Stimulated activated naive CD8-positive, alpha-beta T cell treated with anti-CD3 and anti-CD28 coated beads, Interleukin-15, Interleukin-2, amounts not matched to agents 100 ng/mL and 50 ng/mL, for 24 hours (primary cell): ENCODE results near the gene NELL1.
"Not testable (repeated sequence)": the region's sequence is repeated elsewhere in the genome, so short reads cannot be mapped to it uniquely, and the experiment has no call there.

ENCODE experiments used
- H3K27ac Mint-ChIP-seq: one replicate; pipeline ENCODE4 v1.8.0; 2021; ENCODE audit warnings: mild to moderate bottlenecking, mixed read lengths
- H3K27me3 Mint-ChIP-seq: one replicate; pipeline ENCODE4 v1.8.0; 2021; ENCODE audit warnings: mixed read lengths
- H3K36me3 Mint-ChIP-seq: one replicate; pipeline ENCODE4 v1.8.0; 2021; ENCODE audit warnings: low read depth, mixed read lengths
- H3K4me1 Mint-ChIP-seq: one replicate; pipeline ENCODE4 v1.8.0; 2021; ENCODE audit warnings: low read depth, mixed read lengths
- H3K4me3 Mint-ChIP-seq: one replicate; pipeline ENCODE4 v1.8.0; 2021; ENCODE audit warnings: mild to moderate bottlenecking, mixed read lengths
- H3K9me3 Mint-ChIP-seq: one replicate; pipeline ENCODE4 v1.8.0; 2021; ENCODE audit warnings: mixed read lengths

NELL1 gene

DNA sequence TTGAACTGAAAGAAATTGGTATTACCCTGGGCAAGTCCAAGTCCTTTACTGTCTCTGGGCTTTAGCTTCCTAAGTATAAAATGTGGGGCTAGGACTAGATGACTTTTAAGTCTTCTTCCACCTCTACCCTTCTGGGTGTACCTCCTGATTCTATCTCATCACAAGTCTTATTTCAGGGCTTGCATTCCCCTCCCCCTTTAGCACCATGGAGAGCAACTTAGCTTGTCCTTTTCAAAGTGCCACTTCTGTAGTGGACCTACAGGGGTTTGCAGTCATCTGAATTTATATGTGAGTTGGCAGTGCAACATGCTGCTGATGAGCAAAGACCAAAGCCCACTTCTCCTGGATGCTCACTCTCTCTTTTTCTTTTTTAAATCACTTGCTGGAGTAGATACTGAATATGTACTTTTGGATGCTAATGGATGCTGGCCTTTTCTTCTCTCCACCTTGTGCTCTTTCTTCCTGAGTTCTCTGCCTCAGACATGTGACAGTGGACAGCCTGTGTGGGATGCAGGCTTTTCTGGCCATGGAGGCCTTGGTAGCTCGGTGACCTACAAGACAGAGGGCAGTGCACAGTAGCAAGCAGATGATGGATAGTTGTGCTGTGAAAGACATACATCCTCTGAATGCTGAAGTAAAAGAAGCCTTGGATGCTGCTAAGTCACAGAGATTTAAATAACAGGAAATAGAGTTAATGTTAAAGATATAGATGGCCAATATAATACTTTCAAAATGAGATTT is 185.0 kb downstream of the NELL1 start:
- Mint-ChIP-seq H3K9me3 (no peaks in the 10 kb centered on the region), H3K27me3 (no peaks in the 10 kb centered on the region), H3K4me3 (no peak overlapping the region), H3K27ac (no peak overlapping the region), H3K4me1 (no peaks in the 10 kb centered on the region), H3K36me3 (no peaks in the 10 kb centered on the region)

DNA sequence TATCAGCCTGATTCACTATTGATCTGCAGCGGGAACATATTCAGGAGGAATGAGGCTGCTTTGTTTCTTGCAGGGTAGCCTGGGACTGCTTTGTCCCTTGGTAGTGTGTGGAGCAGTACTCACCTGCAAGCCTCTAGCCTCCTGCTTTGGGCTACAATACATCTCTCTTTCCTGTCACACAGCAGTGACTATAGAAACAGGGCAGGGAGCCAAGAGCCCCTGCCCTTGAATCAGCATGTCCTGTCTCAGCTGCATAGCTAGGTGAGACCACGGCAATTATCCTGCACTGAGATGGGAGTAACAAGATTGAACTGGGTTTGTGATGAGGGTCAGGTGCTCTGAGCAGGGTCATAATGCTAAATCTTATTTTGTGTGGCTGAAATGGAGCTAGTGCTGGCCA is 191.9 kb downstream of the NELL1 start:
- Mint-ChIP-seq H3K9me3 (no peaks in the 10 kb centered on the region), H3K4me1 (no peaks in the 10 kb centered on the region), H3K4me3 (no peak overlapping the region), H3K36me3 (no peaks in the 10 kb centered on the region), H3K27me3 (no peaks in the 10 kb centered on the region), H3K27ac (no peak overlapping the region)

DNA sequence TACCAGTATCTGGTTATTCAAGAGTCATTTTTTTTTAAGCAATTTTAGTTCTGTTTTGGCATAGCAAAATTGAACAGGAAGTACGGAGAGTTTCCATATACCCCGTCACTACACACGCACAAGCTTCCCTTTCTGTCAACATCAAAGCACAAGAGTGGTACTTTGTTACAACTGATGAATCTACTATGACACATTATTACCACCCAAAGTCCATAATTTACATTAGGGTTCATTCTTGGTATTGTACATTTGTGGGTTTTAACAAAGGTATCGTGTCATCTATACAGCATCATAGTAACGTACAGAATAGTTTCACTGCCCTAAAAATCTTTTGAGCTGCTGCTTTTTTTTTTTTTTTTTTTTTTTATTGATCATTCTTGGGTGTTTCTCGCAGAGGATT is 192.9 kb downstream of the NELL1 start:
- H3K36me3 Mint-ChIP-seq, H3K27ac Mint-ChIP-seq, H3K4me3 Mint-ChIP-seq, H3K27me3 Mint-ChIP-seq, H3K4me1 Mint-ChIP-seq, H3K9me3 Mint-ChIP-seq: not testable (repeated sequence)

DNA sequence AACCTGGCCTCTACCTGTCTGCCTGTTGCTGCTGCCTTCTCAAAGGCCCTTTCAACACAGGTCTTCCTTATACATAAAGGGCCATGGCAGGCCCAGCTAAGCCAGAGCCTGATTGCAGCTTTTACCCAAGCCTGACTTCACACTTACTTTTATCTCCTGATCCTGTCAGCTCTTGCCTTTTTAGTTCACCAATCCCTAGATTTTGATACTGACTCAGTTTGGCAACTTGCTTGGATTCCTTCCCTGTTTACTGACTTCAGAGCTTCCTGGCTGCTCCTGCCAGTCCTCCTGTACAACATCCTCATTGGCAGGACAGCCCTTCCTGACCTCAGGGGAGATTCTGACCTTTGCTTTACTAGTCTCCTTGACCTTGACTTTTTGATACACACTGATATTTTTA is 195.2 kb downstream of the NELL1 start:
- Mint-ChIP-seq H3K36me3 (no peaks in the 10 kb centered on the region), H3K4me1 (no peaks in the 10 kb centered on the region), H3K9me3 (no peaks in the 10 kb centered on the region), H3K27ac (no peak overlapping the region), H3K4me3 (no peak overlapping the region), H3K27me3 (no peaks in the 10 kb centered on the region)

DNA sequence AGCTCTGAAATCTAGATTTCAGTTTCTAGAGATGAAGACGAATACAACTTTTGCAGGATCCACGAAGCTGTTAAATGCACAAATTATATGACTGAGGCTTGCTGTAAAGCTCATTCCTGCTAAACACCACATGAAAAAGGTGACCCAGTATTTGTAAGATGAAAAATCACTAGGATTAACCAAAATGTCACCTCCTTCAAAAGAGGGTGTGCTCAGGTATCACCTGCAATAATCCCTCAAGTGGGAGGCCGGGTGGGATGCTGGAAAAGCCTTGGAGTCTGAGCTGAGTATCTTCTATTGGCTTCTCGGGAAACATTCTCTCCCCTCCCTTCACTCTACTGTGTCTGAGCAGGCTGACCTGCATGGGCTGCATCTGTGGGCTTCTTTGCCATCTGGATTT is 195.8 kb downstream of the NELL1 start:
- Mint-ChIP-seq H3K9me3 (no peaks in the 10 kb centered on the region), H3K27me3 (no peaks in the 10 kb centered on the region), H3K4me3 (no peak overlapping the region), H3K4me1 (no peaks in the 10 kb centered on the region), H3K36me3 (no peaks in the 10 kb centered on the region), H3K27ac (no peak overlapping the region)

DNA sequence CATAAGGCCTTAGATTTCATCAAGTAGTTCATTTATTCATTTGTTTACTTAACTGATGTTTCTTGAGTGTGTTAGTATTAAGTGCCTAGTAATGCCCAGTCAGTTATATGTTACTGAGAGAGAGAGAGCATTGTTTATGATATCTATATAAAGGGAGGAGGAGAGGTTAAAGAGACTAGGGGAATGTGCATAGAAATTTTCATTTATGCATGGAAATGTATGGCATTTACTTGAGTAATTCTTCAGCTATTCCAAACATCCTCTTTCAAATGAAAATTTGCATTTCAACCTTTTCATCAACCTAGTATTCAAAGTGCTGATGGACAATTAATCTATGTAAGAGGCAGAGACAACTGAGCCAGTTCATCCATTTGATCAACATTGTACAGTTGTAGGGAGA is 199.7 kb downstream of the NELL1 start:
- no peak overlapping the region for H3K27ac Mint-ChIP-seq
- H3K36me3 Mint-ChIP-seq = no peaks in the 10 kb centered on the region
- no peaks in the 10 kb centered on the region for H3K4me1 Mint-ChIP-seq
- no peaks in the 10 kb centered on the region for H3K27me3 Mint-ChIP-seq
- no peaks in the 10 kb centered on the region for H3K9me3 Mint-ChIP-seq
- H3K4me3 Mint-ChIP-seq = no peak overlapping the region

DNA sequence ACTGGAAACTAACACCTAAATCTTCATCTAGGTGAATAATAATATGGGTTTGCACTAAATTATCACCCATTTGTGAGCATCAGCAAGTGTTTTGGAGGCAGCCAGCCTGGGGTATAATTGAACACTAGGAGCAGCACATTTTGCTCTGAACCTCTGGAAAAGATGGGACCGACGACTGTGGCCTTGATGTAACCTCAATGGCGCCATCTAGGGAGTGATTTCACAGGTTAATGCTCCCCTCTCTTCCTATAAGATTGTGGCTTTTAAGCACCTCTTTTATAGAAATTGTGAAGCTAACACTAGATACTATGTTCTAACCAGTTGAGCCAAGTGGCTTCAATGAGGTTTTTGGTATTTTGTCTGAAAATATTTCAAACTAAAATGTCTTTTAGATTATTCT is 203.7 kb downstream of the NELL1 start:
- Mint-ChIP-seq H3K4me3 (no peak overlapping the region), H3K36me3 (no peaks in the 10 kb centered on the region), H3K4me1 (no peaks in the 10 kb centered on the region), H3K27ac (no peak overlapping the region), H3K27me3 (no peaks in the 10 kb centered on the region), H3K9me3 (peaks cover 4% of the 10 kb centered on the region)

DNA sequence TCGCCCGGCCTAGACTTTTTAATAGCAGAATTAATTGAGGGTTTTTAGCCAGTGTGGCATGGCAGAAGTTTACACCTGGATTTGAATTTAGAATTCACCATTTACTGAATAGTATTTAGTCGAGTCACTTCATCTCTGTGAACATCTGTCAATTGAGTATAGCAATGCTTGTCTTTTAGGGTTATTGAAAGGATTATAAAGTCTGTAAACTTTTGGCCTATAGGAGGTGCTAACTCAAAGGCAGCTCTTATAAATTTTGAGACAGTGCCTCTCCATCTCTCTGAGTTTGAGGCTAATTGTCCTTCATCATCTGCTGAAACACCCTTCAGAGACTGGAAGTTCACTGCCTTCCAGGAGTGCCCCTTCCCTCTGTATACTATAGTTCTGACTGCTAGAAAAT is 205.0 kb downstream of the NELL1 start:
- H3K4me3 Mint-ChIP-seq = no peak overlapping the region
- H3K4me1 Mint-ChIP-seq = no peaks in the 10 kb centered on the region
- no peaks in the 10 kb centered on the region for H3K27me3 Mint-ChIP-seq
- no peak overlapping the region for H3K27ac Mint-ChIP-seq
- H3K36me3 Mint-ChIP-seq = no peaks in the 10 kb centered on the region
- H3K9me3 Mint-ChIP-seq = peaks cover 8% of the 10 kb centered on the region

DNA sequence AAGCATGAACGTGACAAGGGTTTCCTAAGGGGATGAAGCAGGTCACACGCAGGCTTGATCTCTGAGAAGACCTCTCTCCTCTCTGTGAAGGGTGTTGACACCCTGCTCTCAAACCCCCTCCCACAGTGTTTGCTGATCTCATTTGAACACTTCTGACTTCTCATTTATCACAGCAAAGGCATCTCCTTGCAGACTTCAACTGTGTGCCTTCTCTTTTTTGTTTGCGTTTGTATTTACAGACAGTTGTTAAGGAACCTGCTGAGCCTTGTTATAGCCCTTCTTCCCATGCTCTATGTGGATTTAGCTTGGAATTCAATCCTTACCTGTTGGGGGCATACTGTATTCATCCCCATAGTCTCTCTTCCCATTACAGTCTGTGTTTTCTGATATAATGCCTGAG is 206.5 kb downstream of the NELL1 start:
- H3K4me3 Mint-ChIP-seq = no peak overlapping the region
- H3K4me1 Mint-ChIP-seq = no peaks in the 10 kb centered on the region
- no peaks in the 10 kb centered on the region for H3K27me3 Mint-ChIP-seq
- H3K9me3 Mint-ChIP-seq = peaks cover 8% of the 10 kb centered on the region
- H3K36me3 Mint-ChIP-seq = no peaks in the 10 kb centered on the region
- no peak overlapping the region for H3K27ac Mint-ChIP-seq

DNA sequence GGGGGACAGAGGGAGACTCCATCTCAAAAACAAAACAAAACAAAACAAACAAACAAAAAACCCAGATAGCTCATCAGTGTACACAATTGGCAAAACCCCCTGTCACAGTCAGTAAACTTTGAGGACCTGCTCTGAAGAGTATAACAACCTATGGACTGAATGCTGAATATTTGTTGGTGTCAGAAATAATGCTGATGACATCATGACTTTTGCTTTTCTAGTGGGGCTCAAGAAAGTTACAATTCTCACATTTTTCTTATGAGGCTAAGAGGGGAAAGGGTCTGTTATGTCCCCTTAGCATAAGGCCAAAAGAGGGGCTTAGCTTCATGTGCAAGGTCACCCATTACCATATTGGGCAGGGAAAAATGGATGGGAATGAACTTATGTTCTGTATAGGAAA is 207.4 kb downstream of the NELL1 start:
- Mint-ChIP-seq H3K4me1 (no peaks in the 10 kb centered on the region), H3K36me3 (no peaks in the 10 kb centered on the region)

DNA sequence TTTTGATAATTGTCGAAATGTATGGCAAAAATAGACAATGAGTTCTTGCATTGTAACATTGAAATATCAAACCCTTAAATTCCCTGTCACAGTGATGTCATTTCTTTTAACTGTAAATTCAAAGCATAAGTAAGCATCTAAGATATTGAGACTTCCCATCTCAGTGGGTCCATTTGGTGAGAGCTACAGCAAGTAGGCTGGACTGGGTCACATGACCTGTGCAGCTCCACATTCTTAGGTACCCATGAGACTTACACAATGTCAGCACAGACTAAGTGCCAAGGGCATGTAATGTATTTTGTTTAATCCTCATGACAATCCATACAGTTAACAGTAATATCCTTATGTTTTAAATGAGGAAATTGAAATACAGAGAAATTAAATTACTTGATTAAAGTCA is 210.7 kb downstream of the NELL1 start:
- Mint-ChIP-seq H3K4me1 (no peaks in the 10 kb centered on the region), H3K4me3 (no peak overlapping the region), H3K36me3 (no peaks in the 10 kb centered on the region), H3K27ac (no peak overlapping the region), H3K9me3 (peaks cover 3% of the 10 kb centered on the region), H3K27me3 (no peaks in the 10 kb centered on the region)

More for the DNA sequence above, 207.4 kb downstream of the NELL1 start:
- H3K4me3 Mint-ChIP-seq = no peak overlapping the region
- H3K27me3 Mint-ChIP-seq = no peaks in the 10 kb centered on the region
- no peak overlapping the region for H3K27ac Mint-ChIP-seq
- H3K9me3 Mint-ChIP-seq = peaks cover 8% of the 10 kb centered on the region

DNA sequence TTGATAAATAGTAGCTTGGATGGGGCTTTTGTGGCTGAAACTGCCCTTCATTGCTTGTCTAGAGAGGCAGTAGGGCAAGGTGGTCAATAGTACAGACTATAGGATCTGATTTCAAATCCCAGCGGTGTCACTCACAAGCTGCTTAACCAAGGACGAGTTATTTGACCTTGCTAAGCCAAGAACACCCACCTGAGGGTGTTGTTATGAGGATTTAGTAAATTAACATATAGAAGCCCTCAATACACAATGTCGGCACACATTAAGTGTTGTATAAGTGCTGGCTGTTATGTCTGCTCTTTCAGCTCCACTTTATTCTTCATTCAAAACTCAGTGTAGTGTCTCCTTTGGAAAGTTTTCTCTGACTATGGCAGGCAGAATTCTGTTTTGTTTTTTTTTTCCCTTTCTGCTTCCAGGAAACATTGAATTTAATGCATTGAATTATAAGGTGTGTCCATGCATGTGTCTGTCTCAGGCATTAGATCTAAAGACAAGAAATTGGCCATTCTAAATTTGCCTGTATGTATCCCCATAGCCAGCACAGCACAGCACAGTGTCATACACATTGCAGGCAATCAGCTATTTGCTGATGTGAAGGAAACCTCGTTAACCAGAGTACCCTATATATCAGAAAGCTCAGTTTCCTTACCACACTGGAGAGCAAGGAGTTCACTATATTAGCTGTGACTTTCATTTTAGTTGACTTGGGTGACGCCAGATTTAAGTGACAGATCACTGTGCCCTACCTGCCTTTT is 212.1 kb downstream of the NELL1 start:
- Mint-ChIP-seq H3K9me3 (peaks cover 3% of the 10 kb centered on the region), H3K27ac (no peak overlapping the region), H3K36me3 (no peaks in the 10 kb centered on the region), H3K27me3 (no peaks in the 10 kb centered on the region), H3K4me1 (no peaks in the 10 kb centered on the region), H3K4me3 (no peak overlapping the region)

DNA sequence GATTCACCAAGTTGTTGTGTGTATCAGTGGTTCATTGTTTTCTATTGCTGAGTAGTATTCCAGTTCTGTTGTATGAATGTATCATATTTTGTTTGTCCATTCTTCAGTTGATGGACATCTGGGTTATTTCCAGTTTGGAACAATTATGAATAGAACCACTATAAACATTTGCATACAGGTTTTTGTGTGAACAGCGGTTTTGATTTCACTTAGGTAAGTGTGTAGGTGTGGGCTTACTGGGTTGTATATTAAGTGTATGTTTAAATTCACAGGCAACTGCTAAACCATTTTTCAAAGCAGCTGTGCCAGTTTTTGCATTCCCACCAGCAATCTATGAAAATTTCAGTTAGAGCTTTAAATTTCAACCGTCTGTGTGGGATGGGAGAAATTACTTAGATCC is 217.8 kb downstream of the NELL1 start:
- H3K36me3 Mint-ChIP-seq = no peaks in the 10 kb centered on the region
- no peaks in the 10 kb centered on the region for H3K4me1 Mint-ChIP-seq
- peaks cover 7% of the 10 kb centered on the region for H3K9me3 Mint-ChIP-seq
- H3K4me3 Mint-ChIP-seq = no peak overlapping the region
- H3K27ac Mint-ChIP-seq = no peak overlapping the region
- no peaks in the 10 kb centered on the region for H3K27me3 Mint-ChIP-seq

DNA sequence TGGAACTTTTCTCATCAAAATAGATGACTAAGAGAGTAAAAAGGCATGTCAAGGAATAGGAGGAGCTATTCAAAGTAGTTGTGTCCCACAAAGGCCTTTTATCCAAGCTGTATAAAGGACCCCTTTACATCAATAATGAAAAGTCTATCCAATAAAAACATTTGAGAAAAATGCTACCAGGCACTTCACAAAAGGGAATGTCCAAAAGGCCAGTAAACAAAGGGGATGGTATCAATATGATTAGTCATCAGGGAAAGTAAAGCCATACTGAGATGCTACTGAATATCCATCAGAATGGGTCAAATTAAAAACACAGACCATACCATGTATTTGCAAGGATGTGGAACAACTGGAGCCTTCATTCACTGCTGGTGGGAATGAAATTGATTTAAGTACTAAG is 224.9 kb downstream of the NELL1 start:
- no peaks in the 10 kb centered on the region for H3K4me1 Mint-ChIP-seq

DNA sequence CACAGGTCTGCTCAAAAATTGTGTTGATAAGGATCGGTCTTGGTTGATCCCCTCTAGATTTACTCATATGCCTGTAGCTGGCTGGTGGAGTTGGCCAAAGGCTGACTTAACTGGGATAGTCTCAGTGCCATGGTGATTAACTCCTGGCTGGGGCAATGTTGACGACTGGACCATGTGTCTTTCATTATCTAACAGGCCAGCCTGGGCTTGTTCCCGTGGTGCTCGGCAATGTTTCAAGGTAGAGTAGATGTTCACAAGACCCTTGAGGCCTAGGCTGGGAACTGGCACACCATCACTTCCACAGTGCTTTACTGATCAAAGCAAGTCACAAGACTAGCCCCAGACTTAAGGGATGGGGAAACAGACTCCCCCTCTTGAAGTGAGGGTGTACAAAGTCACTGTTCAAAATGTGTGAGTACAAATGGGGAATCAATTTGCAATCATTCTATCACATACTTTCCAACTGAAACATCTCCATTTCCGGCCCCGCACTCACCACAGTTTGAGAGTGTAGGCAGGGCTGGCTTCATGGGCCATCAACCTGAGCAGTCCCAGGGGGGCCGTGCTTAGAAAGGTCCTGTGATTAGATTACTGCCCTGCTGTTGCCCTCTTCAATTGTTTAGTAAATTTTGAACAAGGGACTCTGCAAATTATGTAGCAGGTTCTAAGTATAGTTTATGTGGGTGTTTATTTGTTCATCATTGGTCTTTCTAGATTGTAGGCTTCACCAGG is 240.8 kb downstream of the NELL1 start:
- no peaks in the 10 kb centered on the region for H3K27me3 Mint-ChIP-seq
- no peak overlapping the region for H3K4me3 Mint-ChIP-seq
- no peaks in the 10 kb centered on the region for H3K4me1 Mint-ChIP-seq
- no peaks in the 10 kb centered on the region for H3K9me3 Mint-ChIP-seq
- no peak overlapping the region for H3K27ac Mint-ChIP-seq
- no peaks in the 10 kb centered on the region for H3K36me3 Mint-ChIP-seq

More for the DNA sequence above, 224.9 kb downstream of the NELL1 start:
- H3K36me3 Mint-ChIP-seq = no peaks in the 10 kb centered on the region
- no peaks in the 10 kb centered on the region for H3K27me3 Mint-ChIP-seq
- no peak overlapping the region for H3K27ac Mint-ChIP-seq
- H3K9me3 Mint-ChIP-seq = peaks cover 13% of the 10 kb centered on the region
- no peak overlapping the region for H3K4me3 Mint-ChIP-seq
